ENCODE measurements around the gene KRTAP5-4.
"Not testable (repeated sequence)": the region's sequence is repeated elsewhere in the genome, so short reads cannot be mapped to it uniquely, and the experiment has no call there.

Gene KRTAP5-4

GRCh38 chr11:1652771-1653540 is 31.0 kb upstream of the KRTAP5-4 start:
- ATAC-seq = peak; percentile 63 to 76

GRCh38 chr11:1652442-1652770 is 30.5 kb upstream of the KRTAP5-4 start:
- ATAC-seq = no peak

- no peak for ATAC-seq
Observed at GRCh38 chr11:1652026-1652425, 30.1 kb upstream of the KRTAP5-4 start.

- no peak for ATAC-seq
Observed at GRCh38 chr11:1651411-1651980, 29.6 kb upstream of the KRTAP5-4 start.

- ATAC-seq = no peak
Observed at GRCh38 chr11:1650918-1651262, 29.0 kb upstream of the KRTAP5-4 start.

GRCh38 chr11:1650034-1650917 is 28.3 kb upstream of the KRTAP5-4 start:
- ATAC-seq = no peak

- ATAC-seq = no peak
Observed at GRCh38 chr11:1648653-1649420, 26.9 kb upstream of the KRTAP5-4 start.

- ATAC-seq = no peak
Observed at GRCh38 chr11:1647901-1648652, 26.1 kb upstream of the KRTAP5-4 start.

GRCh38 chr11:1646540-1646939 is 24.6 kb upstream of the KRTAP5-4 start:
- ATAC-seq = not testable (repeated sequence)

GRCh38 chr11:1645357-1645821 is 23.5 kb upstream of the KRTAP5-4 start:
- ATAC-seq = no peak

GRCh38 chr11:1644601-1645356 is 22.8 kb upstream of the KRTAP5-4 start:
- ATAC-seq = no peak

- no peak for ATAC-seq
Observed at GRCh38 chr11:1643146-1643690, 21.3 kb upstream of the KRTAP5-4 start.

GRCh38 chr11:1642288-1643145 is 20.6 kb upstream of the KRTAP5-4 start:
- no peak for ATAC-seq

- ATAC-seq = no peak
Observed at GRCh38 chr11:1641096-1641495, 19.2 kb upstream of the KRTAP5-4 start.

GRCh38 chr11:1640076-1640946 is 18.4 kb upstream of the KRTAP5-4 start:
- no peak for ATAC-seq

- no peak for ATAC-seq
Observed at GRCh38 chr11:1639666-1640065, 17.7 kb upstream of the KRTAP5-4 start.

- ATAC-seq = no peak
Observed at GRCh38 chr11:1639102-1639620, 17.2 kb upstream of the KRTAP5-4 start.

GRCh38 chr11:1638344-1638743 is 16.4 kb upstream of the KRTAP5-4 start:
- no peak for ATAC-seq

- ATAC-seq = no peak
Observed at GRCh38 chr11:1637628-1638027, 15.7 kb upstream of the KRTAP5-4 start.

Measured in activated CD4-positive, CD25-positive, alpha-beta regulatory T cell treated with anti-CD3 and anti-CD28 coated beads, Interleukin-2, amount 50 U/mL, for 24 hours (primary cell).